HG02981 (cell line): ENCODE results near the gene MCM3AP.

ENCODE experiments used
- ATAC-seq: cut with Tn5 transposase; IDR thresholded peaks from one replicate; pipeline ENCODE4 v1.9.1; 2021; ENCODE audit warnings: mild to moderate bottlenecking, moderate library complexity; ENCODE audit not compliant: unreplicated experiment

MCM3AP gene

DNA sequence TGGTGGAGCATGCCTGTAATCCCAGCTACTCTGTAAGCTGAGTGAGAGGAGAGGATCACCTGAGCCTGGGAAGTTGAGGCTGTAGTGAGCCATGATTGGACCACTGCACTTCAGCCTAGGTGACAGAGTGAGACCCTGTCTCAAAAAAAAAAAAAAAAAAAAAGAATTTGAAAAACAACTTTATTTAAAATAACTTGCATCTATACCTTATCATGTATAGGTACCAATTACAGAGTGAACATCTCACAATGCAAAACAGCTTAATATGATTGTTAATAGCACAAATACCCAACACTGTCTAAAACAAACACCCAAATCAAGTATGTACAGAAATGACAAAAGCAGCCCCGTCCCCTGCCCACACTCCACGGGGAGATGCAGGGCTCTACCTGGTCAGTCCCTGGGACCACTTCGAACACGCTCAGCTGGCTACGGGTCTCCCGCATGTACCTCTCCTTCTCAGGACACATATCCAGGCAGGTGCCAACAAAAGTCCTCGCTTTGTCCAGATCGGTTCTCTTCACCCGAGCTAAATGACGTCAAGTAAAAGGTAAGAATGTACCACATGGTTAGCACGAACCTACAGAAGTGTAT, 10.5 kb downstream of the MCM3AP start:
- no peak for ATAC-seq

DNA sequence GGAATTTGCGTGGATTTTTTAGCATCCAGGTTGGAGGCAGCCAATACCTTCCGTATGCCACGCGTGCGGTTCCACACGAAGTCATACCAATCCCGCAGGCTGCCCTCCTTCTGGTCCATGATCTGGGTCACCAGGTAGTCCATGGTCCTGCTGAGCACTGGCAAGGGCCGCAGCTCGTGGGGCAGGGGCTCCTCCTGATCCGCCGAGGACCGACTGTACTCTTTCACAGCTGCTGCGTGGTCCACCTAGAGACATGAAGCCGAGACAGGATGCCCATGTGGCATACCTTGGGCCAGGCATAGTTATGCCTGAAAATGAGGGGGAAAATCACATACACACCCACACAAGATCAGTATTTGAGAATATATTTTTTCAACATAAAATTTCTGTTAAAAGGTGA, 12.1 kb downstream of the MCM3AP start:
- ATAC-seq, result no peak

DNA sequence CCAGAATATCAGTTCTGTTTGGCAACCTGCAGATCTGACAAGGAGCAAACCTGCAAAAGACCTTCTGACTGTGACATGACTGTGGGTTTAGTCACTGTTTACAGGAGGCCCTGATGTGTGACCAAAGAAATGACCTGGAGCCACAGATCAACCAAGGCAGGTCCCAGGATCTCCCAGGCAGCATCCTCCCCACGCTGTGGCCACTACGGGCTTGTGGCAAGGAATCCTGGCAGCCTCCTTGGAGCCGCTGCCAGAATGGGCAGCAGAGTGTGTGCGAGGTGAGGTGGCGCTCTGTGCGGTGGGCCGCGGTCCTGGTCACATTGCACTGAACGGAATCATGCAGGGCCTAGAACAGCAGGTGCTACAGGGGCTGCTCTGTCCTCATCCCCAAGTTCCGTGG, 15.9 kb downstream of the MCM3AP start:
- ATAC-seq, result no peak

DNA sequence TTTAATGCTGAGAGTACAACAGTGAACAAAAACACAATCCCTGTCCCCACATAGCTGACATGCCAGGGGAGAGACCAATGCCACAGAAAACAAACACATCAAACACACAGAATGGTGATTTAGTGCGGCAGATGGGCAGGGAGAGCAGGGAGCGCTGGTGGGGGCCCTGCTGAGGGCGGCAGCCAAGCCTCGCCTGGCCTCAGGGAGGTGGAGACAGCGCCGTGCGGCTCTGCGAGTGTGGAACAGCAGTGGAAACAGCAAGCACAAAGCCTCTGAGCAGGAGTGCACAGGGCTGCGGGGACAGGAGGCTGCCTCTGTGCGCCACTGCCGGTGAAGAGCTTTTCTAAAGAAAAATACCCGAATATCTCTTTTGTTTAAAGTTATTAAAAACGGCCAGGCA, 17.0 kb downstream of the MCM3AP start:
- no peak for ATAC-seq

DNA sequence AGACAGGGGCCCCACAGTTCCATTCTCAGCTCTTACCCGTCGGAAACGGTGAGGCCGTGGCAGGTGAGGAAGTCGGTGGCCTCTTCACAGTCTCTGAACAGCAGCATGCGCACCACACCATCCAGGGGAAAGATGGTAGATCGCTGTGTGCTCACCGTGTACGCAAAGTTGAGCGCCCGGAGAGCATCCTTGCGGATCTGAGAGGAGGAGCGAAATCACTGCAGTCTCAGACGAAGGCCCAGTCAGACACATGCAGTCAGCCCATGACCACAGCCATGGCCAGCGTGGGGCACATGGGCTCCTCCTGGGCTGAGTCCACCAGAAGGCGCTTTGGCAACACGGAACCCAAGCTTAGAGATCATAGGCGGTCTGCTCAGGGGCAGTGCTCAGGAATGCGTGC, 18.5 kb downstream of the MCM3AP start:
- no peak for ATAC-seq

DNA sequence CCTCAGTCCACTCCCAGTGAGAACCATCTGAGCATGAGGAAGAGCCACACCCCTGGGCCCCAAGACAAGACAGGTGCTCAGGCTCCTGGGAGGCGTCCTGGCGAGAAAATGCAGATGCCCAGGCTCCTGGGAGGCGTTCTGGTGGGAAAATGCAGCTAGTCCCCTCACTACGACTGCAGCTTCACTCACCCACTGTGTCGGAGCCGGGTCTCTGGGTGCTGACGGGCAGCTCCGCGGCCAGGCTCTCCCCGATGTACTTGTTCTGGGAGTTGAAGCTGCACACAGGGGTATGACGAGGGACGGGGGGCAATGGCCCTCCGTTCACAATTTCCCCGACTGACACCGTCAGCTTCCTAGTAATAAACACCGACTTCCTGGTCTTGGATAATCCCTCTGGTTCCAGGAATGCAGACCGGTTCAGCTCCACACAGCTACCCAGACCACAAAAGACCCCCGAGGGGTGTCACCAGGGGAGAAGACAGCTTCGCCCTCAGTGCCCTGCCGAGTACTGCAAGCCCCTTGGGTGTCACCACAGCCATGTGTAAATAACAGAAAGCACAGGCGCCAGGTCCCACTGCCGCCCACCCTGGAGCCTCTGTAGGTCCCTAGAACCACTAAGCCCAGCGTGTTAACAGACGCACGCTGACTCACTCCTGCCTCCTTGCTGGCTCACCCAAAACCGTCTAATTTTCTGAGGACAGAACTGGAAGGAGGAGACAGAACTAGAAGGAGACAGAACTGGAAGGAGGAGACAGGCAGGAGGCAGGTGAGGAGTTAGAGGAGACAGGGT, 19.5 kb downstream of the MCM3AP start:
- no peak for ATAC-seq

DNA sequence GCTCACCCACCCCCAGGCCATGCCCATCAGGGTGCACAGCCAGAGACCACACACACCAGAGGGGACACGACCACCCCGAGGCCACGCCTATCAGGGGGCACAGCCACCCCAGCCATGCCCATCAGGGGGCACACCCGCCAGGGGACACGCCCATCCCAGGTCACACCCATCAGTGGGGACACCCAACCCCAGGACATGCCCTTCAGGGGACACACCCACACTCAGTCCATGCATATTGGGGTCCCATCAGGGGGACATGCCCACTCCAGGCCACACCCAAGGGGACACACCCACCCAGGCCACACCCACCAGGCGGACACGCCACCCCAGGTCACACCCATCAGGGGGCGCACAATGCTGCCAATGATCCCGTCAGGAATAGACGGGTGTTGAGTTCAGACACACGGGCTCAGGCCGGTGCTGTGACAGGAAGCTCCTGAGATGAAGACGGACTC, 20.7 kb downstream of the MCM3AP start:
- no peak for ATAC-seq

DNA sequence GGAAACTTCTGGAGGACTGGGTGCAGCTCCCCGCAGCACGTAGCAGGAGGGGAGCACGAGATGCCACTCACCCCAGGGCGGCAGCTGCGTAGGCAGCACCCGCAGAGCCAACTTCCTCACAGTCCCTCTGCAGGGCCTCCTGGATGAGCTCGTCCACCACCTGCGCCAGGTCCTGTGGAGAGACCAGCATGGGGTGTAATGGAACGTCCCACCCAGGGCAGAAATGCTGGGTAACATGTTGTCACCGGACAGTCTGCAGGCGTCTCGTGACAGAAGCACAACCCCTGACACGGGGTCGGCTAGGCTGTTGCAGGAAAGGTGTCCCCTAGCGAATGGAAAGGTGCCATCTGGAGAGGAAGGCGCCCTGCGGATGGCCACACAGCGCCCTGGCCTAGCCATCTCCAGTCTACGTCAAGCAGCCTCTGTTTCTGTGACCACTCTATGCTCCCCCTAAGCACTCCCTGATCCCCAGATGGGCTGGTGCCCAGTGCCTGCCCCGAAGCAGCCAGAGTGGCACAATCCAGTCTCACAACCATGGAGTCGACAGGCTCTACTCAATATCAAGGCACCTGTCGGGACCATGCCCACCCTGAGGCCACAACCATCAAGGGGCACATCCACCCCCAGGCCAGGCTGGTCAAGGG, 21.2 kb downstream of the MCM3AP start:
- no peak for ATAC-seq

DNA sequence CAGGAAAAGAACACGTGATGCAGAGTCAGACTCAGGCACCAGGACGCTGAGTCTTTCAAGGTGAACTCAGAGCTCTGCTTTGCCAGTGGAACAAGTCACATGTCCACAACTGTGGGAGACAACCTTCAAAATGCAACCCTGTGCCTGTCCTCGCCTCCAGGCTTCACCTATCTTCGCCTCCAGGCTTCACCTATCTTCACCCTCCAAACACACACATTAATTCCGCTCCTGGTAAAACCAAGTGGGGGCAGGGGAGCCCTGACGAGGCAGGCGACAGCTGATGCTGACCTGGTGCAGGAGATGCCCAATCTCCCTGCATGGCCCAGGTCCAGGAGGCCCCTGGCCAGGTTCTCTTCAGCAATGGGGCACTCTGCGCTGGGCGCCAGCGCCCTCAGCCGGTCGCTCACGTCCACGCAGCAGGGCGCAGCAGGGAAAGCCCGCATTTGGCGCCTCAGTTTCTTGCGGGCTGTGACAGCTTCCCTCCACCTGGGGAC, 28.9 kb downstream of the MCM3AP start:
- ATAC-seq, result no peak

DNA sequence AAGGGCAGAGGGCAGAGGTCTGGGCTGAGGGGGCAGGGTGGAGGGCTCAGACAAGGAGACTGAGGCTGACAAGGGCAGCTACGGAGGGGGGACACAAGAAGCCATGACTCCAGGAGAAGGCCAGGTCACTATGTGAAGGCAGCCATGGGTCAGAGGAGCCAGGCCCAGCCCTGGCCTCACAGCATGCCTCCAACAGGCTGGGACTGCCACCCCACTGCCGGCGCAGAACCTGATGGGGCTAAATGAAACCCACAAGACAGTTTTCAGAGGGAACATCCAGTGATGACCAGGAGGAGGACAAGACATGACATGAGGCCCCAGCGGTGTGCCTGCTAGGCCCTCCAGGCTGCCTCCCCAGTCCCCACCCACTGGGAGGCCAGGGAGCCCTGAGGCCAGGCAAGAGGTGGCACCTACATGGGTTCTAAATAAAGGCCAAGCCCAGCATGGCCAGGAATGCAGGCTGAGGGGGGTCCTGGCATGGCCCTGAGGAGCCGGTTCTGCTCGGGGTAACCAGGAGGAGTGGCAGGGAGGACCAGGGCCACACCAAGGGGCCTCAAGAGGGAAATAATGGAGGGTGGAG, 29.6 kb downstream of the MCM3AP start:
- no peak for ATAC-seq

DNA sequence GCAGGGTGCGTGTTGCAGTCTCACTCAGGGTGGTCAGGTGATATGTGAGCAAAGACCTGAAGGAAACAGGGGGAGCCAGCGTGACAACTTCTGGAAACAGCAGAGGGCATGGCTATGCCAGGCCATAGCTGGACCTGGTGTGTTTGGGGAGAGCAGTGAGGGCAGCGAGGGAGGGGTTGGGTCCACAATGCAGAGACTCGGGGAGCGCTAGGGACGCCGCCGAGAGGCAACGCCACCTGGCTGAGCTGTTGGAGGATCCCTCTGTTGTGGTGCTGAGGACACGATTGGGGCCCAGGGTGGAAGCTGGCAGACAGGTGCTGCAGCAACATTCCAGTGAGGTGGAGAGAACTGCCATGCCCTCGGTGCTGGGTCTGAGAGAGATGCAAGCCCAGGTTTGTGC, 30.2 kb downstream of the MCM3AP start:
- no peak for ATAC-seq

DNA sequence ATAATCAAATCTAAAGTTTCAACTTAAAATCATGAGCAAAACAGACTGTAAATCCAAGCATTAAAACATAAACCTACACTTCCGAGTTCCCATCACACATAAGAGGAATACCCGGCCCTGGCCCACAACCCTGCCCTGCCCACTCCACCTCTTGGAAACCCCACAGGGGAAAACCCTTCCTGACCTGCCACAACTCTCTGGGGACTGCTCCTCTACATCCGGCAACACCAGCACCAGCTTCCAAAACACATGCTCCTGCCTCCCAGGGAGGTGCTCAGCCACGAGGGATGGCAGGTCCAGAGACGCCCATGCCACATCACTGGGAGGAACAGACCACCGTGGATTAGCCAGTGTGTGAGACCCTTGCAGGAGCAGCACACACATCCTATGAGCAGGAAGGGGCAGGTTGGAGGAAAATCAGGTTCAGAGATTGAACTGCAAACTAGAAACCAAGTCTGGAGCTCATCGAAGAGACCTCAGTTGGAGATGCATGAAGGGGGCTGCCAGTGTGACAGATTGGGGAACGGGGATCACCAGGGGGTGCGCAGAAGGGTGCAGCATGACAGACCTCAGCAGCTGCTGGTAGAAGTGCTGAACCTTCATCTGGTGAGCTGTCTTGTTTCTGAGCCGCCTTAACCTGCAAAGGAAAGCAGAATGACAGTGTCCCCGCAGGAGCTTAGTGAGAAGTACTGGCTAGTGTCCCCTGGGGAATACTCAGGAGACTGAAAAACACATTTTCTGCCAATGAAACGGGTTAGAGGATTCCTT, 31.0 kb downstream of the MCM3AP start:
- ATAC-seq, result no peak

DNA sequence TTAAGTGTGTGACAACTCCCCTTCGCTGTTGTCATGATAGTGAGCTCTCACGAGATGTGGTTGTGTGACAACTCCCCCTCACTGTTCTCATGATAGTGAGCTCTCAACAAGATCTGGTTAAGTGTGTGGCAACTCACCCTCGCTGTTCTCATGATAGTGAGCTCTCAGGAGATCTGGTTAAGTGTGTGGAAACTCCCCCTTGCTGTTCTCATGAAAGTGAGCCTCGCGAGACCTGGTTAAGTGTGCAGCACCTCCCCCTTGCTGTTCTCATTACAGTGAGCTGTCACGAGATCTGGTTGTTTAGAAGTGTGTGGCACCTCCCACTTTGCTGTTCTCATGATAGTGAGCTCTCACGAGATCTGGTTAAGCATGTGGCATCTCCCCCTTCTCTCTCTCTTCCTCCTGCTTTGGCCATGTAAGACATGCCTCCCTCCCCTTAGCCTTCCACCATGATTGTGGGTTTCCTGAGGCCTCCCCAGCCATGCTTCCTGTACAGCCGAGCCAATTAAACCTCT, 31.7 kb downstream of the MCM3AP start:
- ATAC-seq, result peak; percentile 56

DNA sequence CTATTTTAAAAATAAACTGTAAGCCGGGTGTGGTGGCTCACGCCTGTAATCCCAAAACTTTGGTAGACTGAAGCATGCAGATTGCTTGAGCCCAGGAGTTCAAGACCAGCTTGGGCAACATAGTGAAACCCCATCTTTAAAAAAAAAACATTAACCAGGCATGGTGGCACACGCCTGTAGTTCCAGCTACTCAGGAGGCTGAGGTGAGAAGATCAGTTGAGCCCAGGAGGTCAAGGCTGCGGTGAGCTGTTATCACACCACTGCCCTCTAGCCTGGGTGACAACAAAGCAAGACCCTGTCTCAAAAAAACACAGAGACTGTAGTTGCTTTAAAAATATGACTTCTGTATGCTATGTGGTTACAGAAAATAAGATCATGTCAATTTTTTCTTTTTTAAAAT, 32.6 kb downstream of the MCM3AP start:
- no peak for ATAC-seq

DNA sequence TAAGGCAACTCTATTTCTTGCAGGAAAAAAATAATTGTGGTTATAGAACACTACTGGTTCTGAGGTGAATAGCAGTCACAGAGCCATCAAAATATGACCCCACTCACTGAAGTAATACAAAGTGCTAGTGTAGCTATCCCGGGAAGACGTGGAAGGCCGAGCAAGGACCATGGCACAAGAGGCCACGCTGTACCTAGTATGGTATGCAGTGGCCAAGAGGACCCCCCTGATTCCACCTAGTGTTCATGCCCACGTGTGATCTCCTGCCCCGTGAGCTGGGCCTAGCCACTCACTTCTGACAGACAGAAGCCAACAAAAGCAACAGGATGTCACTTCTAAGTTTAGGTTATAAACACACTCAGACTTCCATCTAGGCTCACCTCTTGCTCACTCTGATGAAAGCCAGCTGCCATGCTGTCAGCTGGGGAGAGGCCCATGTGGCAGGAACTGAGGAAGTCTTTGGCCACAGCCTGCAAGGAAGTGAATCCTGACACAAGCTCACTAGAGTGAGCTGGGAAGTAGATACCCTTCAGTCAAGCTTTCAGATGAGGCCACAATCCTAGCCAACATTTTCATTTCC, 35.2 kb downstream of the MCM3AP start:
- no peak for ATAC-seq

DNA sequence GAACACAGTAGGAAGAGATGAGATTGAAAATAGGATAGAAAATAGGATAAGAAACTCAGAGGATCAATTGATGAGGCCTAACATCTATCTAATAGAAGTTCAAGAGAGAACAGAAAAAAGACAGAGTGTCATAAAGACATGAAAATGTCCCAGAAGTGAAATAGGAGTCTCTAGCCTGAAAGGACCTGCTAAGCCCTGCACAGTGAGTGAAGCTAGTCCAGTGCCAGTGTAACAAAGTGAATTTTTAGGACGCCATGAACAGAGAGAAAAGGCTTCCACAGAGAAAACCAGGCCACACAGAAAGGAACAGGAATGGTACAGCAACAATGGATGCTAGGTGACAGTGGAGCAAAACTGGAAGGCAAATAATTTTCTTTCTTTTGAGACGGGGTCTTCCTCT, 36.6 kb downstream of the MCM3AP start:
- no peak for ATAC-seq

DNA sequence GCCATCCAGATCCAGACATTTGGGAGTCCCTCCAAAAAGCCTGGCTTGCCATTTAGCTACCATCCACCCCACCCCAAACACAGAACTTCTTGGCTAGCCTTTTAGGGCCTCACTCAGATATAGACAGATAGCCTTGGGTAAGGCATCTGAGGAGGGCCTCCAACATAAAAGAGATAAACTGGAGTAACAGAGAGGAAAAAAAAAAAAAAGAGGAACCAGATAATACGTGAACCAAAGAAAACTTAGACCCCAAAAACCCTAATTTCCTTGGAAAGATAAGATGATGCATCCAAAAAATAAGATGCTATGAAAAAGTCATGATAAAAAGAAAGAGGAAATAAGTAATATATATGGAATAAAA, 37.0 kb downstream of the MCM3AP start:
- ATAC-seq, result no peak

DNA sequence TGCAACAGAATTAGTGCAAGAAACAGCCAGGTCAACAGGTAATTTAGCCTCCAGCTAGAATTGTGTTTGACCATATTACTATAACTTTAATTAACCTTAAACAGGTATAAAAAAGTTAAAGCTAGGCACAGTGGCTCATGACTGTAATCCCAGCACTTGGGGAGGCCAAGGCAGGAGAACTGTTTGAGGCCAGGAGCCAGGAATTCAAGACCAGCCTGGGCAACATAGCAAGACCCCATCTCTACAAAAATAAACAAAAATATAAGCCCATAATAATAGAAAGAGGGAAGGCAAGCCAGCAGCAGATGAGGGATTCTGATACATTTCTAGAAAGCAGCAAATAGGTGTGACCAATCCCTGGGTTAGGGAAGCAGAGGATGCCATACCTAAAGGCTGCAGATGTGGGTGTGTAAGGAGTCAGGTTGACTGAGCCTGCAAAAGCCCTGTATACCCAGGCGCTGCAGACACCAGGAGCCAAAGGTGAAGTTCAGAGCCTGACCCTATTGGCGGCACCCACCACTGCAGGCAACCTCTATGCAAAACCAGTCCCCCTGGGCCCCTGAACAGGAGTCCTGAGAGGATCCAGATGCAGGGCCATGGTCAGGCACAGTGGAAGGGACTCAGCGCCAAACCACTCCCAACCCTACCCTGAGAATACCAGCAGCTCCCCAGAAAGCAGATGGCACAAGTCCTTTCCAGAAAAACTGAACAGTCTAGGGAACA, 37.6 kb downstream of the MCM3AP start:
- no peak for ATAC-seq

DNA sequence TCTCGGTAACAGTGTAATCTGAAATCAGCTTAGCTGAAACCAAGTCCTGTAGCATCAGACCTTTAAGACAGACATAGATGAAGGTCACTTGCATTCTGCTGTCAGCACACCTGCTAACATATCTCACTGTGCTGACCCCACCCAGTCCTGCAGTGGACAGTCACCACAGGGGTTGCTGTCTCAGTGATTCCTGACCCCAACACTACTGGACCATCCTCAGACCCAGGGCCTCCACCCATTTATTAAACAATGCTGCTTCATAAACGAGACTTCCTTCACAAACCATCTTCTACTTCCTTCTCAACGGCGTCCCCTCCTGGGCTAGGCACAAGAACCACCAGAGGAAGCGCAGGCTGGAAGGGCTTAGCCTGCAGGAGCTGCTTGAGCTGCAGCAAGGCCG, 39.1 kb downstream of the MCM3AP start:
- ATAC-seq, result no peak
